Tibial nerve (tissue), 4 donors: ENCODE measurements around the gene GLP1R.

ENCODE experiments used
- EP300 ChIP-seq, 2 donors: sonication (generic); formaldehyde crosslinking; IDR thresholded peaks; one replicate each; pipeline ENCODE4 v1.6.1; 2017; ENCODE audit warnings: antibody characterized with exemption in 2 of 2, mild to moderate bottlenecking in 1 of 2
- TF ChIP-seq, protein P1 (sequence below), 5 experiments: fragments of 200-600 bp in 3 of 5; fragments of 450-650 bp in 2 of 5; sonication (generic) in 3 of 5; IDR thresholded peaks; one replicate each; pipeline ENCODE4 v1.5.1; 2016 to 2019; ENCODE audit warnings: antibody characterized with exemption in 5 of 5, mild to moderate bottlenecking in 3 of 5, moderate library complexity in 2 of 5

DNA sequence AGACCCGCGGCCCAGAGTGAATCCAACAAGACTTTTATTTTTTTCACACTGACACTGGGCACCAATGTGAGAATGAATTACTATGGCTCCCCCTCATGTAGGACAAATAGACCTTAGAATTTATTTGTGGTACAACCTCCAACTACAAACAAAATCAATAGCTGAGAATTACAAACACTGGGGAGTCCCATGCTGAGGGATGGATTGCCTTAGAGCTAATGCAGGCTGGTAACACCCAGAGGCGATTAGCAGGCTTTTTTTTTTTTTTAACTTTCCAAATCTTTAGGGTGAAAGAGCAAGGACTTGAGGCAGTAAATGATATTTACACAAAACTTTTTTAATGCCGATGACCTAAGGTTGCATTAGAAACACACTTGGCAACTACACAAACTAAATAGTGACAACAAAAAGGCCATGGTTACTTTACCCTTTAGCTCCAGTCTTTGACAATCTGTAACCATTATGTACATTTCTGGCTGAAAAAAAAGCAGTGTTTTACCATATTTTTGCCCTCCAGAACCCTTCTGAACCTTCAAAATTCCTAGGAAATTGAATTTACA lies 44.6 kb downstream of the GLP1R start:
- TF ChIP-seq, protein P1, sequence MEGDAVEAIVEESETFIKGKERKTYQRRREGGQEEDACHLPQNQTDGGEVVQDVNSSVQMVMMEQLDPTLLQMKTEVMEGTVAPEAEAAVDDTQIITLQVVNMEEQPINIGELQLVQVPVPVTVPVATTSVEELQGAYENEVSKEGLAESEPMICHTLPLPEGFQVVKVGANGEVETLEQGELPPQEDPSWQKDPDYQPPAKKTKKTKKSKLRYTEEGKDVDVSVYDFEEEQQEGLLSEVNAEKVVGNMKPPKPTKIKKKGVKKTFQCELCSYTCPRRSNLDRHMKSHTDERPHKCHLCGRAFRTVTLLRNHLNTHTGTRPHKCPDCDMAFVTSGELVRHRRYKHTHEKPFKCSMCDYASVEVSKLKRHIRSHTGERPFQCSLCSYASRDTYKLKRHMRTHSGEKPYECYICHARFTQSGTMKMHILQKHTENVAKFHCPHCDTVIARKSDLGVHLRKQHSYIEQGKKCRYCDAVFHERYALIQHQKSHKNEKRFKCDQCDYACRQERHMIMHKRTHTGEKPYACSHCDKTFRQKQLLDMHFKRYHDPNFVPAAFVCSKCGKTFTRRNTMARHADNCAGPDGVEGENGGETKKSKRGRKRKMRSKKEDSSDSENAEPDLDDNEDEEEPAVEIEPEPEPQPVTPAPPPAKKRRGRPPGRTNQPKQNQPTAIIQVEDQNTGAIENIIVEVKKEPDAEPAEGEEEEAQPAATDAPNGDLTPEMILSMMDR (IDR thresholded peaks at IDR 0.05): no peak
- no peak for TF ChIP-seq EP300 (IDR thresholded peaks at IDR 0.05)
